ENCODE measurements around the gene NCAPD3.

The NCAPD3 gene

DNA sequence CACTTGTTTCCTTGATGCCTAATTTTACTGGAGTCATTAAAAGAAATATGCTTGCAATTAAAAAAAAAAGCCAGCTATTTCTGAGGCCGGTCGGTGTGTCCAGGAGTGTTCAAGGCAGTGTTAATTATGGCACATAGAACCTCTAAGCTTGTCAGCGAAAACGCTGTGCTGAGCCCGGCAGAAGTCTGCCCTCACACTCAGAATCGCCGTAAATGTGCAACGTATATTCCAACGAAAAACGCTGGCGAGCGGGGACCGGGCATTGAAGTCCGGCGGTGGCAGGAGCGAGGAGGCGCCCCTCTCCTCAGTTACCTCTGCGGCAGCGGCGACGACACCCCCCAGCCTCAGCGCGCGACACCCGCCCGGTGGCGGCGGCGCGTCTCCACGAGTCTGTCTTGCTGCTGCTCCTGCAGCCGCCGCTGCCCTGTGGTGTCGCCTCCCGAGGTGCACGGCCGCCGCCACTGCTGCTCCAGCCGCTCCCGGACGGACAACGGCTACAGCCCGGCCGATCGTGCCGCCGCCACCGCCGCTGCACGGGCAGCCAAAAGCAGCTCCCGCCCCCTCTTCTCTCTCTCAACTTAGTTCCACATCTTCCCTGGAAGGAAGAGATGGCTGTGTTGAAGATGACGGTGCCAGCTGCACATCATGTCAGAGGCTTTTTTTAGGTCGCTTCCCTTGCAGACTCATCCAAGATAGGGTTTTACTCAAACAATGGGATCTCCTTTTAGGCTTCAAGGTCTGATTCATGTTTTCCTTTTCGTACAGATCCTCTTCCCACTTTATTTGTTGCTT is 98.9 kb downstream of the NCAPD3 start:
- no peaks in the 10 kb centered on the region for H3K27me3 ChIP-seq (ENCODE audit: control insufficient read depth, insufficient read depth, low read length)
- no peaks in the 10 kb centered on the region for H3K36me3 ChIP-seq (ENCODE audit: control insufficient read depth, insufficient read depth, low read length)
- peak overlapping the region; percentile 56 for H2AFZ ChIP-seq
- no peak overlapping the region for H3K4me2 ChIP-seq (ENCODE audit: low read length)
- H3K79me2 ChIP-seq = peaks cover 6% of the 10 kb centered on the region
- no peak overlapping the region for H3K4me3 ChIP-seq (ENCODE audit: low read depth, low read length)
- no peak for TF ChIP-seq CTCF (IDR thresholded peaks at IDR 0.05)
- no peaks in the 10 kb centered on the region for H3K9me3 ChIP-seq (ENCODE audit: control insufficient read depth, low read length)
- H3K9ac ChIP-seq = no peak overlapping the region
- H3K27ac ChIP-seq = no peak overlapping the region
- peaks cover 12% of the 10 kb centered on the region for H3K4me1 ChIP-seq

GRCh38 chr11:134120921-134121526 is 102.7 kb downstream of the NCAPD3 start:
- Histone ChIP-seq H3K36me3 (ENCODE audit: control insufficient read depth, insufficient read depth, low read length) (no peaks in the 10 kb centered on the region), H2AFZ (no peak overlapping the region), H3K9me3 (ENCODE audit: control insufficient read depth, low read length) (no peaks in the 10 kb centered on the region), H3K4me1 (peaks cover 10% of the 10 kb centered on the region), H3K27me3 (ENCODE audit: control insufficient read depth, insufficient read depth, low read length) (no peaks in the 10 kb centered on the region), H3K4me3 (ENCODE audit: low read depth, low read length) (no peak overlapping the region), H3K27ac (peak overlapping the region; percentile 55), H3K9ac (no peak overlapping the region), H3K4me2 (ENCODE audit: low read length) (peak overlapping the region; percentile 39), H3K79me2 (no peaks in the 10 kb centered on the region)
- no peak for TF ChIP-seq CTCF (IDR thresholded peaks at IDR 0.05)

DNA sequence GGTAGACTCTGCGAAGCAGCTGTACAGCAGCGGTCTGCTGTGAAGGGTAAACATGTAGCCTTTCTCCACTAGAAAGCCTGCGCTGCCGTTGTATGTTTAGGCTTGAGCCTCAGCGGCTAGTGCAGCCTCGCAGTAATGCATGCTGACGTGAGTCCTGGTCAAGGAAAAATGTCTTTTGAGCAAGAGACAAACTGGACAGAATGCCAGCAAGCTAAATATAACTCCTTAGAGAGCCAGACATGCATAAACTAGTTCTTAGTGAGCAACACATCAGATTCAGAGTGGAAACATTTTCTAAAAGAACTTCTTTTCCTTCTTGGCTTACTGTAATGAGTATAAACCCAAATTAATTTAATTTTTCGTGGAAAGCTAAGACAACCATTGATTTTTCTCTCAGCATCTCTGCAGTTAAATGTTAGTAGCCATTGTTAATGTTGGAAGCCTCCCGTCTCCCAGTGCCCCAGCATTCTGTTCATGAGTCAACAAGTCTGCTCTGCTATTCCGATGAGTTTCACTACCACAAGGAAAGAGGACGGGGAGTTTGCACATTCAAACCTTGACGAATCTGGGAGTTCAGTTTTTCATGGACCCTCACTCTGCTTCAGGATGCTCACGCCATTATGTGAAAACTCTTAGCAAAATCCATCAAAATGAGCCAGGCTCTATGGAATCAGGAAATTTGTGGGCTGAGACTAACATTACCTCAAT is 103.5 kb downstream of the NCAPD3 start:
- Histone ChIP-seq H3K9ac (no peak overlapping the region), H3K9me3 (ENCODE audit: control insufficient read depth, low read length) (no peaks in the 10 kb centered on the region), H3K27me3 (ENCODE audit: control insufficient read depth, insufficient read depth, low read length) (no peaks in the 10 kb centered on the region), H2AFZ (peak overlapping the region; percentile 8), H3K4me3 (ENCODE audit: low read depth, low read length) (no peak overlapping the region), H3K4me2 (ENCODE audit: low read length) (peak overlapping the region; percentile 35), H3K36me3 (ENCODE audit: control insufficient read depth, insufficient read depth, low read length) (no peaks in the 10 kb centered on the region), H3K79me2 (no peaks in the 10 kb centered on the region), H3K27ac (peak overlapping the region; percentile 55), H3K4me1 (peaks cover 10% of the 10 kb centered on the region)
- TF ChIP-seq CTCF (IDR thresholded peaks at IDR 0.05) = no peak

DNA sequence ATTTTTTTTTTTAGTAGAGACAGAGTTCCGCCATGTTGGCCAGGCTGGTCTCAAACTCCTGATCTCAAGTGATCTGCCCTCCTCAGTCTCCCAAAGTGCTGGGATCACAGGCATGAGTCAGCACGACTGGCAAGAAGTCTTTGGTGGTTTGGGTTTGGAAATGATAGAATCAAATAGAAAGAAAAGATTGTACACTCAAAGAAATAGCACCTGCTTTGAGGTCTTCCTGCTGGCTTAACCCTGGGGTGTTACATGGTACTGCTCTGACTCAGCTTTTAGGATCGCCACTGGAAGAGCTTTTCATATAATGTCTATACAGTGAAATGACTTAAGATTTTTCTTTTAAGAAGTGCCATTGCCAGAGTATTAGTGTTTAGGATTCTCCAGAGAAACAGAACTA is 104.7 kb downstream of the NCAPD3 start:
- Histone ChIP-seq H3K4me1 (peaks cover 7% of the 10 kb centered on the region), H3K9me3 (ENCODE audit: control insufficient read depth, low read length) (no peaks in the 10 kb centered on the region), H3K4me3 (ENCODE audit: low read depth, low read length) (no peak overlapping the region), H3K36me3 (ENCODE audit: control insufficient read depth, insufficient read depth, low read length) (no peaks in the 10 kb centered on the region), H3K79me2 (no peaks in the 10 kb centered on the region), H3K4me2 (ENCODE audit: low read length) (no peak overlapping the region), H3K9ac (no peak overlapping the region), H2AFZ (no peak overlapping the region), H3K27ac (no peak overlapping the region), H3K27me3 (ENCODE audit: control insufficient read depth, insufficient read depth, low read length) (no peaks in the 10 kb centered on the region)
- no peak for TF ChIP-seq CTCF (IDR thresholded peaks at IDR 0.05)
